ENCODE data around the gene MOB3B. TPM values are rescaled to one million over a fixed set of nuclear protein-coding genes. Genes with fewer than 3 reads are reported as not detected.

The MOB3B gene
- total and polyA plus RNA-seq, 10 of the 15 experiments (the other 5 are each of a cell fraction or from before 2014, with no cell fraction given) = 0.44 to 2.7 (median 0.91) TPM

DNA sequence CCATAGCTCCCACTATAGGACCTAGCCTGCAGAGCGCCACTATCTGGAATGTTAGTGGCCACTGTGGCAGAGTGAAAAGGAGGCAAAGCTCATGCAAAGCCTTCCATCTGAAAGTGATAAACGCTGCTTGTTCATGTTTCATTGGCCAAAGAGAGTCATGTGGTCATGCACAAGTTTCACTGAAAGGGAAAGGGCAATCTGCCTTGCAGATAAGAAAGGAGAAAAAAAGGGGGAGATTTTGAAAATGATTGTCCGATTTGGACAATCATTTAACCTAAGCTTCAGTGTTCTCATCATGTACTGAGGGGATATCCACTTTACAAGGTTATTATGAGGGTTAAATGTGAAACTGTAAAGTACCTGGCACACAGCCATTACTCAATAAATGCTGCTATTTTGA lies 9.0 kb upstream of the MOB3B start (continued):
- TF ChIP-seq MYC (IDR thresholded peaks at IDR 0.05; ENCODE audit: insufficient read depth, insufficient read length, insufficient replicate concordance, low read length, severe bottlenecking) = no peak
- TF ChIP-seq, protein P1, sequence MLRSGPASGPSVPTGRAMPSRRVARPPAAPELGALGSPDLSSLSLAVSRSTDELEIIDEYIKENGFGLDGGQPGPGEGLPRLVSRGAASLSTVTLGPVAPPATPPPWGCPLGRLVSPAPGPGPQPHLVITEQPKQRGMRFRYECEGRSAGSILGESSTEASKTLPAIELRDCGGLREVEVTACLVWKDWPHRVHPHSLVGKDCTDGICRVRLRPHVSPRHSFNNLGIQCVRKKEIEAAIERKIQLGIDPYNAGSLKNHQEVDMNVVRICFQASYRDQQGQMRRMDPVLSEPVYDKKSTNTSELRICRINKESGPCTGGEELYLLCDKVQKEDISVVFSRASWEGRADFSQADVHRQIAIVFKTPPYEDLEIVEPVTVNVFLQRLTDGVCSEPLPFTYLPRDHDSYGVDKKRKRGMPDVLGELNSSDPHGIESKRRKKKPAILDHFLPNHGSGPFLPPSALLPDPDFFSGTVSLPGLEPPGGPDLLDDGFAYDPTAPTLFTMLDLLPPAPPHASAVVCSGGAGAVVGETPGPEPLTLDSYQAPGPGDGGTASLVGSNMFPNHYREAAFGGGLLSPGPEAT (IDR thresholded peaks at IDR 0.05; ENCODE audit: low read depth) = peak; percentile 73; the same call in 1 of the 2 replicates
- TF ChIP-seq, protein P2, sequence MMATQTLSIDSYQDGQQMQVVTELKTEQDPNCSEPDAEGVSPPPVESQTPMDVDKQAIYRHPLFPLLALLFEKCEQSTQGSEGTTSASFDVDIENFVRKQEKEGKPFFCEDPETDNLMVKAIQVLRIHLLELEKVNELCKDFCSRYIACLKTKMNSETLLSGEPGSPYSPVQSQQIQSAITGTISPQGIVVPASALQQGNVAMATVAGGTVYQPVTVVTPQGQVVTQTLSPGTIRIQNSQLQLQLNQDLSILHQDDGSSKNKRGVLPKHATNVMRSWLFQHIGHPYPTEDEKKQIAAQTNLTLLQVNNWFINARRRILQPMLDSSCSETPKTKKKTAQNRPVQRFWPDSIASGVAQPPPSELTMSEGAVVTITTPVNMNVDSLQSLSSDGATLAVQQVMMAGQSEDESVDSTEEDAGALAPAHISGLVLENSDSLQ (IDR thresholded peaks at IDR 0.05) = 0 out of 2 replicates have a peak, but pooled peaks have one; percentile 43

DNA sequence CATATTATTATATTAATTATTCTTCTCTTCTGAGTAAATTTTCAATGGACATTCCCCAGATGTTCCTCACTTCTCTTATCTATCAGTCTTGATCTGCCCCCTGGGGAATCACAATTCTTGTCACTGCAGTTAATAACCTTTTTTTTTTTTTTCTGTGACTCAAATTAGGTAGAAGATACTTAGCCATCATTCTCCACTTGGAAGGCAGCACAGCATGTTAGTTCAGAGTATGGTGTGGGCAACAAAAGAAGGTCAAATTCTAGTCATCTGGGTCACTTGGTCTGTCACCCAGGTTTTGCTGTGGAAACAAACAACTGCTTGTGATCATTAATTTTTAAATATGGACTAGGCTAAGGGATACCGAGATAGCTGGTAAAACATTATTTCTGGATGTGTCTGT lies 8.1 kb upstream of the MOB3B start:
- Histone ChIP-seq H3K4me3 (no peak overlapping the region), H3K79me2 (ENCODE audit: control insufficient read depth, insufficient read depth, low read length) (no peaks in the 10 kb centered on the region), H3K27me3 (replicated peaks in 1 of 2; ENCODE audit: control insufficient read depth in 2 of 2, insufficient read depth in 2 of 2, low read length in 1 of 2) (no peaks in the 10 kb centered on the region), H2AFZ (ENCODE audit: control insufficient read depth, low read depth, low read length) (no peak overlapping the region), H3K4me1 (ENCODE audit: control insufficient read depth, insufficient read depth, low read length) (peaks cover 10% of the 10 kb centered on the region), H3K9me3 (replicated peaks; ENCODE audit: control insufficient read depth, insufficient read depth, low read length) (no peaks in the 10 kb centered on the region), H3K9ac (ENCODE audit: control insufficient read depth, insufficient read depth, low read length) (no peak overlapping the region), H3K4me2 (ENCODE audit: control insufficient read depth, insufficient read depth) (no peak overlapping the region), H3K27ac (ENCODE audit: control insufficient read depth, insufficient read depth) (no peak overlapping the region), H3K36me3 (ENCODE audit: control insufficient read depth in 2 of 2, insufficient read depth in 2 of 2, low read length in 1 of 2) (no peaks in the 10 kb centered on the region), H4K20me1 (ENCODE audit: control insufficient read depth, insufficient read depth) (no peaks in the 10 kb centered on the region)
- BruUV-seq (replicated peaks) = TSS peak; percentile 43
- RAD21 ChIA-PET (ENCODE audit: unreplicated experiment) = interaction anchor here (1.6 to 6.3 kb wide), 3 partner anchors 10 to 206 kb away, joined by 4 to 62 read pairs (median 8); partner anchors contain the start of gene C9orf72
- DNase-seq (ENCODE audit: low read depth, low spot score) (no peak), FAIRE-seq (no peak), ATAC-seq (no peak)
- in situ Hi-C loops (cut with MboI) (no loop called here), intact Hi-C loops (cut with micrococcal nuclease; ENCODE audit: unreplicated experiment) (no loop called here)
- SMC1A ChIA-PET (ENCODE audit: uncharacterized antibody, unreplicated experiment) = interaction anchor here (0.6 to 11.1 kb wide), 7 partner anchors 8 to 263 kb away, joined by 4 to 89 read pairs (median 5); partner anchors contain the start of gene MOB3B
- CTCF ChIA-PET = interaction anchor here (1.0 to 6.2 kb wide), 9 partner anchors 9 to 206 kb away, joined by 3 to 65 read pairs (median 5); no protein-coding TSS in a partner anchor
- WGBS (ENCODE audit: insufficient coverage, insufficient replicate concordance, low lambda C conversion rate, missing lambda C conversion rate) = 92% methylated on average over 1 of the region's 1 CpG
- POLR2A ChIA-PET = interaction anchor here (1.7 kb wide), 1 partner anchor 160 kb away, joined by 3 read pairs; no protein-coding TSS in a partner anchor
- TF ChIP-seq EED (IDR thresholded peaks at IDR 0.05; ENCODE audit: low read depth) (no peak), RAD21 (IDR thresholded peaks at IDR 0.05; ENCODE audit: insufficient read depth, low read depth, low read length) (no peak)
- TF ChIP-seq, protein P3, sequence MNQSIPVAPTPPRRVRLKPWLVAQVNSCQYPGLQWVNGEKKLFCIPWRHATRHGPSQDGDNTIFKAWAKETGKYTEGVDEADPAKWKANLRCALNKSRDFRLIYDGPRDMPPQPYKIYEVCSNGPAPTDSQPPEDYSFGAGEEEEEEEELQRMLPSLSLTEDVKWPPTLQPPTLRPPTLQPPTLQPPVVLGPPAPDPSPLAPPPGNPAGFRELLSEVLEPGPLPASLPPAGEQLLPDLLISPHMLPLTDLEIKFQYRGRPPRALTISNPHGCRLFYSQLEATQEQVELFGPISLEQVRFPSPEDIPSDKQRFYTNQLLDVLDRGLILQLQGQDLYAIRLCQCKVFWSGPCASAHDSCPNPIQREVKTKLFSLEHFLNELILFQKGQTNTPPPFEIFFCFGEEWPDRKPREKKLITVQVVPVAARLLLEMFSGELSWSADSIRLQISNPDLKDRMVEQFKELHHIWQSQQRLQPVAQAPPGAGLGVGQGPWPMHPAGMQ (IDR thresholded peaks at IDR 0.05; ENCODE audit: borderline replicate concordance) = no peak
- TF ChIP-seq, protein P4, sequence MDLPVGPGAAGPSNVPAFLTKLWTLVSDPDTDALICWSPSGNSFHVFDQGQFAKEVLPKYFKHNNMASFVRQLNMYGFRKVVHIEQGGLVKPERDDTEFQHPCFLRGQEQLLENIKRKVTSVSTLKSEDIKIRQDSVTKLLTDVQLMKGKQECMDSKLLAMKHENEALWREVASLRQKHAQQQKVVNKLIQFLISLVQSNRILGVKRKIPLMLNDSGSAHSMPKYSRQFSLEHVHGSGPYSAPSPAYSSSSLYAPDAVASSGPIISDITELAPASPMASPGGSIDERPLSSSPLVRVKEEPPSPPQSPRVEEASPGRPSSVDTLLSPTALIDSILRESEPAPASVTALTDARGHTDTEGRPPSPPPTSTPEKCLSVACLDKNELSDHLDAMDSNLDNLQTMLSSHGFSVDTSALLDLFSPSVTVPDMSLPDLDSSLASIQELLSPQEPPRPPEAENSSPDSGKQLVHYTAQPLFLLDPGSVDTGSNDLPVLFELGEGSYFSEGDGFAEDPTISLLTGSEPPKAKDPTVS (IDR thresholded peaks at IDR 0.05; ENCODE audit: low read depth, low read length) = no peak
- TF ChIP-seq, protein P5, sequence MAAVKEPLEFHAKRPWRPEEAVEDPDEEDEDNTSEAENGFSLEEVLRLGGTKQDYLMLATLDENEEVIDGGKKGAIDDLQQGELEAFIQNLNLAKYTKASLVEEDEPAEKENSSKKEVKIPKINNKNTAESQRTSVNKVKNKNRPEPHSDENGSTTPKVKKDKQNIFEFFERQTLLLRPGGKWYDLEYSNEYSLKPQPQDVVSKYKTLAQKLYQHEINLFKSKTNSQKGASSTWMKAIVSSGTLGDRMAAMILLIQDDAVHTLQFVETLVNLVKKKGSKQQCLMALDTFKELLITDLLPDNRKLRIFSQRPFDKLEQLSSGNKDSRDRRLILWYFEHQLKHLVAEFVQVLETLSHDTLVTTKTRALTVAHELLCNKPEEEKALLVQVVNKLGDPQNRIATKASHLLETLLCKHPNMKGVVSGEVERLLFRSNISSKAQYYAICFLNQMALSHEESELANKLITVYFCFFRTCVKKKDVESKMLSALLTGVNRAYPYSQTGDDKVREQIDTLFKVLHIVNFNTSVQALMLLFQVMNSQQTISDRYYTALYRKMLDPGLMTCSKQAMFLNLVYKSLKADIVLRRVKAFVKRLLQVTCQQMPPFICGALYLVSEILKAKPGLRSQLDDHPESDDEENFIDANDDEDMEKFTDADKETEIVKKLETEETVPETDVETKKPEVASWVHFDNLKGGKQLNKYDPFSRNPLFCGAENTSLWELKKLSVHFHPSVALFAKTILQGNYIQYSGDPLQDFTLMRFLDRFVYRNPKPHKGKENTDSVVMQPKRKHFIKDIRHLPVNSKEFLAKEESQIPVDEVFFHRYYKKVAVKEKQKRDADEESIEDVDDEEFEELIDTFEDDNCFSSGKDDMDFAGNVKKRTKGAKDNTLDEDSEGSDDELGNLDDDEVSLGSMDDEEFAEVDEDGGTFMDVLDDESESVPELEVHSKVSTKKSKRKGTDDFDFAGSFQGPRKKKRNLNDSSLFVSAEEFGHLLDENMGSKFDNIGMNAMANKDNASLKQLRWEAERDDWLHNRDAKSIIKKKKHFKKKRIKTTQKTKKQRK (IDR thresholded peaks at IDR 0.05; ENCODE audit: low read depth, low read length) = no peak

All from GM12878 (cell line).